A673 (cell line): ENCODE measurements around the gene SYNE2. TPM values are rescaled to one million over a fixed set of nuclear protein-coding genes. Genes with fewer than 3 reads are reported as not detected.

Experiments
- BruUV-seq: library from RNA; stranded (reverse); fragments of 400-500 nt; replicated peaks from 2 replicates; lab custom pipeline; 2021; lab: Mats Ljungman, UMichigan
- CTCF ChIA-PET: fragments of 300-600 bp; sonication (Branson Sonifier 250); formaldehyde crosslinking; loops from one replicate; lab custom pipeline; 2022; ENCODE audit warnings: antibody characterized with exemption; lab: Charles Lee
- POLR2A ChIA-PET: fragments of 300-600 bp; sonication (Branson Sonifier 250); formaldehyde crosslinking; loops from one replicate; lab custom pipeline; 2022; ENCODE audit warnings: antibody characterized with exemption; ENCODE audit not compliant: low non-redundant PET; lab: Charles Lee
- DNase-seq: peaks from one replicate; pipeline ENCODE4 v3.0.0-alpha.2; 2015; ENCODE audit warnings: low spot score
- H3K27ac ChIP-seq: fragments of 200-600 bp; sonication (generic); 2 replicates; pipeline ENCODE4 v1.5.1; 2016; ENCODE audit warnings: mixed run types, low read depth, mild to moderate bottlenecking, mixed read lengths, antibody characterized with exemption, low read length; ENCODE audit not compliant: poor library complexity, severe bottlenecking
- H3K27me3 ChIP-seq: fragments of 200-600 bp; sonication (generic); replicated peaks from 2 replicates; pipeline ENCODE4 v1.6.1; 2017; ENCODE audit warnings: mixed run types, low read depth, mild to moderate bottlenecking, mixed read lengths, antibody characterized with exemption, low read length; ENCODE audit not compliant: insufficient read depth, poor library complexity
- H3K36me3 ChIP-seq: fragments of 200-600 bp; sonication (generic); 2 replicates; pipeline ENCODE4 v1.6.1; 2016; ENCODE audit warnings: mixed run types, mild to moderate bottlenecking, mixed read lengths, antibody characterized with exemption, low read length; ENCODE audit not compliant: insufficient read depth, poor library complexity, severe bottlenecking
- H3K4me1 ChIP-seq: fragments of 200-600 bp; sonication (generic); 2 replicates; pipeline ENCODE4 v1.6.1; 2017; ENCODE audit warnings: mixed run types, mild to moderate bottlenecking, mixed read lengths, antibody characterized with exemption, low read length; ENCODE audit not compliant: insufficient read depth, poor library complexity, severe bottlenecking
- H3K4me3 ChIP-seq: fragments of 200-600 bp; sonication (generic); 2 replicates; pipeline ENCODE4 v1.5.1; 2016; ENCODE audit warnings: low read depth, mixed run types, mild to moderate bottlenecking, mixed read lengths, low read length; ENCODE audit not compliant: poor library complexity, severe bottlenecking
- H3K9me3 ChIP-seq: fragments of 200-600 bp; sonication (generic); 2 replicates; pipeline ENCODE4 v1.6.1; 2016; ENCODE audit warnings: mixed run types, low read depth, mild to moderate bottlenecking, mixed read lengths, antibody characterized with exemption, low read length; ENCODE audit not compliant: poor library complexity, severe bottlenecking
- EZH2 ChIP-seq: fragments of 200-600 bp; sonication (generic); IDR thresholded peaks from 2 replicates; pipeline ENCODE4 v1.6.1; 2017; ENCODE audit warnings: borderline replicate concordance, low read depth, mild to moderate bottlenecking, mixed read lengths, antibody characterized with exemption, low read length; ENCODE audit not compliant: poor library complexity, severe bottlenecking
- intact Hi-C: fragments of 100-400 bp; cut with micrococcal nuclease; formaldehyde crosslinking; loops from one replicate; pipeline ENCODE4 v1.10.0; 2022; ENCODE audit not compliant: unreplicated experiment
- total RNA-seq: library from RNA; stranded (reverse); gene quantifications from 2 replicates; pipeline ENCODE4 v1.2.3, GENCODE V29; 2021
- TF ChIP-seq, protein P1 (sequence below): fragments of 300-800, 200-600 bp; sonication (generic); conservative IDR thresholded peaks from 2 replicates; pipeline ENCODE4 v1.5.1; 2017; ENCODE audit warnings: low read depth, mild to moderate bottlenecking, antibody characterized with exemption, low read length, moderate library complexity, mixed read lengths

SYNE2 gene
- total RNA-seq, 1 experiment from 2014 or later, result 68.2 TPM

DNA sequence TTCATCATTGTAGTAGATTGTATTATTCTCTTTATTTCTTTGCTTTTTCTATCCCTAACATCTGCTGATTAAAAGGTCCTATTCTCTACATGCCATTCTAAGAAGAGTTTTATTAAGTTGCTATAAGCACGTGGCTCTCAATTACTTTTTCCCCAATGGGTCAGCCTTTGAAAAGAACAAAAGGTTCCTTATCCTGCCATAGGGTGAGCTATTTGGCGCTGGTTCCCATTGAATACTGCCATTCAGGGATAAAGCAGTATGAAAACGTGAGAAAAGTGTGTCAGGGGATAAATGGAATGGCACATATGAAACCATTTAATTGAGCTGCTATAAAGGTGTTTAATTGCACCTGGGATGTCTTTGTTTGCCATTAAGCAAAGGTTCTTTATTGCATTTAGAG is 80.9 kb downstream of the SYNE2 start:
- POLR2A ChIA-PET, result no interaction called here
- intact Hi-C loops, result no loop called here
- no peak overlapping the region for H3K4me3 ChIP-seq

DNA sequence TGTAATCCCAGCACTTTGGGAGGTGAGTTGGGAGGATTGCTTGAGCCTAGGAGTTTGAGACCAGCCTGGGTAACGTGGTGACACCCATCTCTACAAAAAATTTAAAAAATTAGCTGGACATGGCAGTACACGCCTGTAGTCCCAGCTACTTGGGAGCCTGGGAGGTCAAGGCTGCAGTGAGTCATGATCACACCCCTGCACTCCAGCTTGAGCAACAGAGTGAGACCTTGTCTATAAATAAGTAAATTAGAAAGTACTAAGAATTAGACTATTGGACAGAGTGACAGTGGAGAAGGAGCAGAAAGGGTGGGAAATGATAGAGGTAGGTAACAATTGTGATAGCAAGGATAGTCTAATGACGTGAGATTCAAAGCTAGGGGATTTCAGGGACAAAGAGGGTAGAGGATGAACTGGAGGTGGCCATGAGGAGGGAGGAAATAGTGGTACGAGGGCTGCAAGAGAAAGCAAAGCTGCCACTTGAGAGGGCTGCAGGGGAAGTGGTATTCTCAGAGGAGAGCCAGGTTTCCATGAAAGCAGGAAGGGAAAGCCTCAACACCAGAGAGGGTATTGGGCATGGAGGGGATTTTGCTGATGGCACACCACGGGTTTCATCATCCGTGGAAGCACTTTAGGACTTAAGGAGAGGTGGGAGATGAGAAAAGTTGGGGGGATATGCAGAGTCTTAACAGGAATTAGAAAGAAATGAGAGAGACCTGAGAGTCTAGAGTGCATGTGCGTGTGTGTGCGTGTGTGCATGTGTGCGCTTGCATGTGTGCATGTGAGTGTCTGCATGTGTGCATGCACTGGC is 85.6 kb downstream of the SYNE2 start:
- ChIA-PET CTCF (interaction anchor here (0.5 kb wide), 1 partner anchor 150 kb away, joined by 3 read pairs; no protein-coding TSS in a partner anchor), POLR2A (no interaction called here)
- Histone ChIP-seq H3K4me1 (peaks cover 11% of the 10 kb centered on the region), H3K27ac (no peak overlapping the region), H3K36me3 (peaks cover 6% of the 10 kb centered on the region), H3K4me3 (no peak overlapping the region), H3K9me3 (no peaks in the 10 kb centered on the region), H3K27me3 (no peaks in the 10 kb centered on the region)
- no TSS peak for BruUV-seq
- intact Hi-C loops, result no loop called here
- TF ChIP-seq, protein P1, sequence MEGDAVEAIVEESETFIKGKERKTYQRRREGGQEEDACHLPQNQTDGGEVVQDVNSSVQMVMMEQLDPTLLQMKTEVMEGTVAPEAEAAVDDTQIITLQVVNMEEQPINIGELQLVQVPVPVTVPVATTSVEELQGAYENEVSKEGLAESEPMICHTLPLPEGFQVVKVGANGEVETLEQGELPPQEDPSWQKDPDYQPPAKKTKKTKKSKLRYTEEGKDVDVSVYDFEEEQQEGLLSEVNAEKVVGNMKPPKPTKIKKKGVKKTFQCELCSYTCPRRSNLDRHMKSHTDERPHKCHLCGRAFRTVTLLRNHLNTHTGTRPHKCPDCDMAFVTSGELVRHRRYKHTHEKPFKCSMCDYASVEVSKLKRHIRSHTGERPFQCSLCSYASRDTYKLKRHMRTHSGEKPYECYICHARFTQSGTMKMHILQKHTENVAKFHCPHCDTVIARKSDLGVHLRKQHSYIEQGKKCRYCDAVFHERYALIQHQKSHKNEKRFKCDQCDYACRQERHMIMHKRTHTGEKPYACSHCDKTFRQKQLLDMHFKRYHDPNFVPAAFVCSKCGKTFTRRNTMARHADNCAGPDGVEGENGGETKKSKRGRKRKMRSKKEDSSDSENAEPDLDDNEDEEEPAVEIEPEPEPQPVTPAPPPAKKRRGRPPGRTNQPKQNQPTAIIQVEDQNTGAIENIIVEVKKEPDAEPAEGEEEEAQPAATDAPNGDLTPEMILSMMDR, result no peak
- no peak for TF ChIP-seq EZH2
- DNase-seq, result no peak

More for the DNA sequence above, 80.9 kb downstream of the SYNE2 start:
- TF ChIP-seq EZH2, result no peak
- TF ChIP-seq, protein P1, result no peak
- CTCF ChIA-PET, result interaction anchor here (0.6 kb wide), 1 partner anchor 10 kb away, joined by 3 read pairs; no protein-coding TSS in a partner anchor
- Histone ChIP-seq H3K27me3 (no peaks in the 10 kb centered on the region), H3K36me3 (no peaks in the 10 kb centered on the region), H3K27ac (no peak overlapping the region), H3K4me1 (peaks cover 19% of the 10 kb centered on the region), H3K9me3 (no peaks in the 10 kb centered on the region)
- no TSS peak for BruUV-seq
- no peak for DNase-seq

DNA sequence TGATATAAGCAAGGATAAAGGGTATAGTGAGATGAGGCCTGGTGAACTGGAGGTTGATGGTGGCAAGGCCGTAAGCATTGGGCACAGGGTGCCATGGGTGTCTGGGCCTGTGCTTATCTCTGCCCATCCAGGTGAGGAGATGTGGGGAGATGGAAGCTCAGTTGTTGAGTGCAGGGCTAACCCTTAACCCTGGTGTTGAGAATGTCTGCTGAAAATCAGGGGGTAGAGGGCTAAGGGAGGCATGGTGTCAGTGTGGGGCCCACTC is 86.1 kb downstream of the SYNE2 start:
- no peaks in the 10 kb centered on the region for H3K27me3 ChIP-seq
- no TSS peak for BruUV-seq
- no peak overlapping the region for H3K4me3 ChIP-seq
- intact Hi-C loops, result no loop called here
- H3K27ac ChIP-seq, result no peak overlapping the region
- POLR2A ChIA-PET, result interaction anchor here (0.6 kb wide), 1 partner anchor 444 kb away, joined by 3 read pairs; no protein-coding TSS in a partner anchor
- peaks cover 11% of the 10 kb centered on the region for H3K4me1 ChIP-seq
- TF ChIP-seq EZH2, result no peak
- TF ChIP-seq, protein P1, result no peak
- no peak for DNase-seq
- CTCF ChIA-PET, result interaction anchor here (0.5 kb wide), 1 partner anchor 150 kb away, joined by 3 read pairs; no protein-coding TSS in a partner anchor
- H3K36me3 ChIP-seq, result peaks cover 6% of the 10 kb centered on the region
- H3K9me3 ChIP-seq, result no peaks in the 10 kb centered on the region
